Esophagus squamous epithelium (tissue), 4 donors: ENCODE measurements around the gene DDX46.

Experiments
- CTCF ChIP-seq, 6 experiments: fragments of 450-650 bp in 4 of 6; fragments of 200-600 bp in 2 of 6; sonication (generic) in 2 of 6; IDR thresholded peaks; one replicate each; pipeline ENCODE4 v1.5.1; 2016 to 2019; ENCODE audit warnings: antibody characterized with exemption in 6 of 6, mild to moderate bottlenecking in 4 of 6, moderate library complexity in 4 of 6
- POLR2A ChIP-seq, 4 donors: fragments of 450-650 bp; IDR thresholded peaks; one replicate each; pipeline ENCODE4 v1.6.1; 2017; ENCODE audit warnings: antibody characterized with exemption in 4 of 4, mild to moderate bottlenecking in 4 of 4, moderate library complexity in 3 of 4

- no peak for TF ChIP-seq CTCF (IDR thresholded peaks at IDR 0.05)
- no peak for TF ChIP-seq POLR2A (IDR thresholded peaks at IDR 0.05)
Observed at GRCh38 chr5:134840811-134841210, 82.2 kb downstream of the DDX46 start.
